IMR-90 (cell line): ENCODE data around the gene SERHL2. TPM values are rescaled to one million over a fixed set of nuclear protein-coding genes. Genes with fewer than 3 reads are reported as not detected.

Experiments
- ATAC-seq: fragments of 200-7000 bp; cut with Tn5 transposase; 2 replicates; pipeline ENCODE4 v1.9.1; 2020; ENCODE audit warnings: low read depth, mild to moderate bottlenecking, moderate library complexity
- BruUV-seq: library from RNA; stranded (reverse); fragments of 400-500 nt; replicated peaks from 2 replicates; lab custom pipeline; 2021; lab: Mats Ljungman, UMichigan
- CTCF ChIA-PET: fragments of 300-600 bp; formaldehyde crosslinking; extraction: SDS; loops from one replicate; lab custom pipeline; 2021; ENCODE audit warnings: antibody characterized with exemption; lab: Yijun Ruan, JAX
- POLR2A ChIA-PET: fragments of 300-600 bp; sonication (Branson Sonifier 250); formaldehyde crosslinking; loops from one replicate; lab custom pipeline; 2022; ENCODE audit warnings: antibody characterized with exemption; ENCODE audit not compliant: unreplicated experiment; lab: Charles Lee
- DNase-seq: peaks from one replicate; pipeline ENCODE4 v3.0.0; 2013
- H2AFZ ChIP-seq: replicated peaks from 2 replicates; pipeline ENCODE3; 2013; ENCODE audit warnings: low read length, mild to moderate bottlenecking; ENCODE audit not compliant: poor library complexity
- H2AK5ac ChIP-seq: 2 replicates; pipeline ENCODE4 v1.6.1; 2013; ENCODE audit warnings: low read depth, low read length, inconsistent platforms
- H2AK9ac ChIP-seq: replicated peaks from 2 replicates; pipeline ENCODE3; 2013; ENCODE audit warnings: mild to moderate bottlenecking, low read depth, low read length, moderate library complexity; ENCODE audit not compliant: poor library complexity
- H2BK120ac ChIP-seq: 2 replicates; pipeline ENCODE4 v1.6.1; 2013; ENCODE audit warnings: low read depth, low read length, inconsistent platforms
- H2BK15ac ChIP-seq: 3 replicates; pipeline ENCODE4 v1.6.1; 2013; ENCODE audit warnings: low read depth, low read length, inconsistent platforms
- H2BK20ac ChIP-seq: 2 replicates; pipeline ENCODE4 v1.6.1; 2013; ENCODE audit warnings: low read depth, mild to moderate bottlenecking, inconsistent platforms, low read length, moderate library complexity
- H2BK5ac ChIP-seq: 2 replicates; pipeline ENCODE4 v1.6.1; 2013; ENCODE audit warnings: mild to moderate bottlenecking, low read depth, low read length, inconsistent platforms; ENCODE audit not compliant: poor library complexity, severe bottlenecking
- H3K14ac ChIP-seq: replicated peaks from 2 replicates; pipeline ENCODE4 v1.6.1; 2013; ENCODE audit warnings: low read depth, low read length, inconsistent platforms
- H3K18ac ChIP-seq: 2 replicates; pipeline ENCODE4 v1.6.1; 2013; ENCODE audit warnings: low read depth, low read length, control low read depth
- H3K23ac ChIP-seq: 2 replicates; pipeline ENCODE4 v1.6.1; 2013; ENCODE audit warnings: low read depth, low read length, inconsistent platforms
- H3K27ac ChIP-seq: 2 replicates; pipeline ENCODE4 v1.5.1; 2013; ENCODE audit warnings: mild to moderate bottlenecking, control low read depth, low read length; ENCODE audit not compliant: insufficient read depth
- H3K27me3 ChIP-seq: 2 replicates; pipeline ENCODE4 v1.6.1; 2013; ENCODE audit warnings: low read length; ENCODE audit not compliant: control insufficient read depth, insufficient read depth
- H3K36me3 ChIP-seq: 2 replicates; pipeline ENCODE4 v1.6.1; 2013; ENCODE audit warnings: low read length, mixed read lengths; ENCODE audit not compliant: control insufficient read depth, insufficient read depth
- H3K4ac ChIP-seq: 2 replicates; pipeline ENCODE4 v1.6.1; 2013; ENCODE audit warnings: low read depth, low read length, inconsistent platforms
- H3K4me1 ChIP-seq: 2 replicates; pipeline ENCODE4 v1.6.1; 2013; ENCODE audit warnings: low read length, mixed read lengths; ENCODE audit not compliant: control insufficient read depth, insufficient read depth
- H3K4me2 ChIP-seq: 2 replicates; pipeline ENCODE4 v1.6.1; 2013; ENCODE audit warnings: low read depth, mild to moderate bottlenecking, control low read depth, low read length, moderate library complexity
- H3K4me3 ChIP-seq: 2 replicates; pipeline ENCODE4 v1.5.1; 2013; ENCODE audit warnings: low read depth, mild to moderate bottlenecking, control low read depth, low read length, moderate library complexity; ENCODE audit not compliant: insufficient read depth
- H3K56ac ChIP-seq: 2 replicates; pipeline ENCODE4 v1.6.1; 2013; ENCODE audit warnings: low read length, inconsistent platforms; ENCODE audit not compliant: insufficient read depth; ENCODE audit errors: extremely low read depth
- H3K79me1 ChIP-seq, 2 experiments: 2 replicates each; pipeline ENCODE4 v1.6.1; 2013; ENCODE audit warnings: low read length in 2 of 2, inconsistent platforms in 1 of 2, low read depth in 1 of 2
- H3K9ac ChIP-seq: 2 replicates; pipeline ENCODE4 v1.6.1; 2013; ENCODE audit warnings: low read depth, low read length, control low read depth
- H3K9me1 ChIP-seq: 2 replicates; pipeline ENCODE4 v1.6.1; 2013; ENCODE audit warnings: low read length, inconsistent platforms; ENCODE audit not compliant: insufficient read depth
- H3K9me3 ChIP-seq: 2 replicates; pipeline ENCODE4 v1.6.1; 2013; ENCODE audit warnings: low read length; ENCODE audit not compliant: control insufficient read depth, insufficient read depth
- H4K20me1 ChIP-seq: 2 replicates; pipeline ENCODE4 v1.6.1; 2013; ENCODE audit warnings: low read length, inconsistent platforms; ENCODE audit not compliant: insufficient read depth
- H4K5ac ChIP-seq: 2 replicates; pipeline ENCODE4 v1.6.1; 2013; ENCODE audit warnings: mild to moderate bottlenecking, low read depth, low read length, control low read depth
- H4K8ac ChIP-seq, 2 experiments: 2 replicates each; pipeline ENCODE4 v1.6.1; 2013; ENCODE audit warnings: low read depth in 2 of 2, low read length in 2 of 2, control low read depth in 1 of 2, inconsistent platforms in 1 of 2
- H4K91ac ChIP-seq: 2 replicates; pipeline ENCODE4 v1.6.1; 2013; ENCODE audit warnings: low read depth, low read length, inconsistent platforms; ENCODE audit not compliant: insufficient read depth
- BHLHE40 ChIP-seq: fragments of 150-350 bp; IDR thresholded peaks from 2 replicates; pipeline ENCODE4 v1.6.1; 2016; ENCODE audit warnings: mild to moderate bottlenecking, low read depth, low read length
- MAFK ChIP-seq: IDR thresholded peaks from 2 replicates; pipeline ENCODE4 v1.6.1; 2012; ENCODE audit warnings: low read depth, low read length, improper control_type of control experiment
- MAZ ChIP-seq: IDR thresholded peaks from 2 replicates; pipeline ENCODE4 v1.6.1; 2012; ENCODE audit warnings: low read depth, mild to moderate bottlenecking, low read length, improper control_type of control experiment, moderate library complexity, borderline replicate concordance
- NFE2L2 ChIP-seq: fragments of 150-350 bp; IDR thresholded peaks from 2 replicates; pipeline ENCODE4 v1.6.1; 2016; ENCODE audit warnings: low read depth, mild to moderate bottlenecking, low read length
- POLR2A ChIP-seq: IDR thresholded peaks from 2 replicates; pipeline ENCODE4 v1.6.1; 2012; ENCODE audit warnings: mild to moderate bottlenecking, low read depth, low read length
- RAD21 ChIP-seq: IDR thresholded peaks from 2 replicates; pipeline ENCODE4 v1.6.1; 2012; ENCODE audit warnings: low read length, improper control_type of control experiment
- RFX5 ChIP-seq: IDR thresholded peaks from 2 replicates; pipeline ENCODE4 v1.8.0; 2012; ENCODE audit warnings: low read depth, mild to moderate bottlenecking, low read length, moderate library complexity
- SMC3 ChIP-seq: fragments of 150-350 bp; IDR thresholded peaks from 2 replicates; pipeline ENCODE4 v1.6.1; 2016; ENCODE audit warnings: low read depth, mild to moderate bottlenecking, antibody characterized with exemption, low read length, moderate library complexity
- WGBS, 2 experiments: methylation state at CpG; one replicate each; pipeline versions ENCODE4 v1.1.5 to v1.1.7; 2013; ENCODE audit warnings: missing lambda C conversion rate in 2 of 2; ENCODE audit not compliant: insufficient read length in 1 of 2; ENCODE audit errors: extremely low coverage in 2 of 2; 5-methylcytosine and 5-hydroxymethylcytosine counted together
- dilution Hi-C: fragments of 300-500 bp; cut with HindIII; formaldehyde crosslinking; loops from one replicate; pipeline ENCODE4 v1.14.3; 2018; ENCODE audit warnings: low sequenced_read_pairs; ENCODE audit not compliant: unreplicated experiment
- in situ Hi-C: fragments of 300-500 bp; cut with MboI; formaldehyde crosslinking; loops from 3 replicates; pipeline ENCODE4 v1.14.3; 2019; ENCODE audit warnings: low sequenced_read_pairs, inconsistent platforms, mixed read lengths
- intact Hi-C: fragments of 100-400 bp; cut with micrococcal nuclease; formaldehyde crosslinking; loops from 2 replicates; pipeline ENCODE4 v1.10.0; 2022
- polyA plus RNA-seq, 3 experiments: library from polyadenylated mRNA; depleted of rRNA; stranded (reverse); fragments of >200 nt; gene quantifications; 2 replicates each; pipeline ENCODE4 v1.2.3, GENCODE V29; 2012; ENCODE audit warnings: low replicate concordance in 1 of 3
- total RNA-seq: library from RNA; depleted of rRNA; stranded (reverse); fragments of >200 nt; gene quantifications from 2 replicates; pipeline ENCODE4 v1.2.3, GENCODE V29; 2012
- TF ChIP-seq, protein P1 (sequence below): fragments of 150-350 bp; IDR thresholded peaks from 2 replicates; pipeline ENCODE4 v1.6.1; 2017; ENCODE audit warnings: mild to moderate bottlenecking, antibody characterized with exemption, low read length, low read depth
- TF ChIP-seq, protein P2 (sequence below): fragments of 150-350 bp; IDR thresholded peaks from 2 replicates; pipeline ENCODE4 v1.6.1; 2016; ENCODE audit warnings: low read depth, mild to moderate bottlenecking, low read length, moderate library complexity, borderline replicate concordance

SERHL2 gene
- total and polyA plus RNA-seq, 2 of the 4 experiments (the other 2 are of a cell fraction), result 4.5 to 5.0 TPM

DNA sequence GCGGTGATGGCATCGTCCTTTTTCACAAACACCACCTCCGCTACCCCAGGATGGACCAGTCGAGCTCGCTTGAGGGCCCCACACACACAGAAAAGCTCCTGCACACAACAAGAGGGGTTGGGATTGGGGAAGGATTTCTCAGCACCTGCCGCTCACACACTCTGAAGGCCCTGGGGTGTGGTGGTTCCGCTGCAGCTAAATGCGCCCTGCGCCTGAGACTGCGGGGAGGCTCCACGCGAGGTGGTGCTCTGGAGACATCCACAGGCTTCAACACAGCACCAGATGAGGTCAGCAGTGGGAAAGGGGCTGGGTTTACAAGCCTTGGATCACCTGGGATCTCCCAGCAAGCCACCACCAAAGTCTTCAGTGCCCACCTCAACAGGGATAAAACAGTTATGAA, 38.2 kb downstream of the SERHL2 start:
- Histone ChIP-seq H4K20me1 (peaks cover 12% of the 10 kb centered on the region), H4K91ac (no peak overlapping the region), H2BK5ac (no peak overlapping the region), H3K4ac (no peak overlapping the region), H3K4me1 (no peaks in the 10 kb centered on the region), H2BK15ac (no peak overlapping the region), H2BK120ac (no peak overlapping the region), H3K4me3 (no peak overlapping the region), H3K9ac (no peak overlapping the region), H2AFZ (no peak overlapping the region), H3K27ac (no peak overlapping the region), H2AK9ac (no peak overlapping the region), H3K9me1 (peaks cover 4% of the 10 kb centered on the region), H3K4me2 (no peak overlapping the region), H3K23ac (no peak overlapping the region), H4K8ac (no peak overlapping the region), H3K18ac (no peak overlapping the region), H3K14ac (no peak overlapping the region), H3K36me3 (peaks cover 59% of the 10 kb centered on the region), H3K56ac (no peak overlapping the region), H4K5ac (no peak overlapping the region), H3K27me3 (no peaks in the 10 kb centered on the region), H3K9me3 (no peaks in the 10 kb centered on the region), H3K79me1 (peaks cover 14 to 35% of the 10 kb centered on the region in 2 experiments), H2AK5ac (no peak overlapping the region), H2BK20ac (no peak overlapping the region)
- intact Hi-C loops (no loop called here), in situ Hi-C loops (no loop called here), dilution Hi-C loops (no loop called here)
- no peak for TF ChIP-seq NFE2L2
- TF ChIP-seq RFX5, result no peak
- no peak for TF ChIP-seq MAFK
- TF ChIP-seq, protein P1, sequence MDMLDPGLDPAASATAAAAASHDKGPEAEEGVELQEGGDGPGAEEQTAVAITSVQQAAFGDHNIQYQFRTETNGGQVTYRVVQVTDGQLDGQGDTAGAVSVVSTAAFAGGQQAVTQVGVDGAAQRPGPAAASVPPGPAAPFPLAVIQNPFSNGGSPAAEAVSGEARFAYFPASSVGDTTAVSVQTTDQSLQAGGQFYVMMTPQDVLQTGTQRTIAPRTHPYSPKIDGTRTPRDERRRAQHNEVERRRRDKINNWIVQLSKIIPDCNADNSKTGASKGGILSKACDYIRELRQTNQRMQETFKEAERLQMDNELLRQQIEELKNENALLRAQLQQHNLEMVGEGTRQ, result no peak
- no peak for TF ChIP-seq SMC3
- TF ChIP-seq, protein P2, sequence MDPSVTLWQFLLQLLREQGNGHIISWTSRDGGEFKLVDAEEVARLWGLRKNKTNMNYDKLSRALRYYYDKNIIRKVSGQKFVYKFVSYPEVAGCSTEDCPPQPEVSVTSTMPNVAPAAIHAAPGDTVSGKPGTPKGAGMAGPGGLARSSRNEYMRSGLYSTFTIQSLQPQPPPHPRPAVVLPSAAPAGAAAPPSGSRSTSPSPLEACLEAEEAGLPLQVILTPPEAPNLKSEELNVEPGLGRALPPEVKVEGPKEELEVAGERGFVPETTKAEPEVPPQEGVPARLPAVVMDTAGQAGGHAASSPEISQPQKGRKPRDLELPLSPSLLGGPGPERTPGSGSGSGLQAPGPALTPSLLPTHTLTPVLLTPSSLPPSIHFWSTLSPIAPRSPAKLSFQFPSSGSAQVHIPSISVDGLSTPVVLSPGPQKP, result no peak
- TF ChIP-seq MAZ, result no peak
- no peak for TF ChIP-seq POLR2A
- TF ChIP-seq BHLHE40, result no peak
- no peak for TF ChIP-seq RAD21
- WGBS, 2 experiments, result no CpG with 5 or more reads among the region's 12 CpGs
- BruUV-seq, result no TSS peak
- POLR2A ChIA-PET, result no interaction called here
- ATAC-seq (no peak), DNase-seq (no peak)
- CTCF ChIA-PET, result no interaction called here
